Large intestine (tissue), 3 donors: Measurements from ENCODE around the gene CTNNA1. TPM values are rescaled to one million over a fixed set of nuclear protein-coding genes. Genes with fewer than 3 reads are reported as not detected.
"Not testable (repeated sequence)": the region's sequence is repeated elsewhere in the genome, so short reads cannot be mapped to it uniquely, and the experiment has no call there.

ENCODE experiments used
- DNase-seq, 2 donors: peaks; one replicate each; pipeline versions ENCODE4 v3.0.0 to v3.0.0-alpha.2; 2013
- H3K27ac ChIP-seq: one replicate; pipeline ENCODE4 v1.5.1; 2013; ENCODE audit warnings: low read length
- H3K27me3 ChIP-seq: 2 replicates; pipeline ENCODE4 v1.6.1; 2013; ENCODE audit warnings: low read length; ENCODE audit not compliant: control insufficient read depth, insufficient read depth
- H3K36me3 ChIP-seq: 2 replicates; pipeline ENCODE4 v1.6.1; 2013; ENCODE audit warnings: low read length; ENCODE audit not compliant: control insufficient read depth, insufficient read depth
- H3K4me1 ChIP-seq: one replicate; pipeline ENCODE4 v1.6.1; 2013; ENCODE audit warnings: low read length; ENCODE audit not compliant: control insufficient read depth, insufficient read depth
- H3K4me3 ChIP-seq: one replicate; pipeline ENCODE4 v1.5.1; 2013; ENCODE audit warnings: low read length
- H3K9me3 ChIP-seq: one replicate; pipeline ENCODE4 v1.6.1; 2013; ENCODE audit warnings: mild to moderate bottlenecking, low read depth, low read length, moderate library complexity; ENCODE audit not compliant: control insufficient read depth
- WGBS: methylation state at CpG from one replicate; pipeline ENCODE4 v1.1.5; 2013; ENCODE audit warnings: low lambda C conversion rate; ENCODE audit not compliant: insufficient coverage; 5-methylcytosine and 5-hydroxymethylcytosine counted together
- polyA plus RNA-seq: library from polyadenylated mRNA; unstranded; fragments of 120-200 nt; gene quantifications from one replicate; pipeline ENCODE4 v1.2.1, GENCODE V29; 2013

Gene CTNNA1
- polyA plus RNA-seq, 1 donor: 287 TPM

DNA sequence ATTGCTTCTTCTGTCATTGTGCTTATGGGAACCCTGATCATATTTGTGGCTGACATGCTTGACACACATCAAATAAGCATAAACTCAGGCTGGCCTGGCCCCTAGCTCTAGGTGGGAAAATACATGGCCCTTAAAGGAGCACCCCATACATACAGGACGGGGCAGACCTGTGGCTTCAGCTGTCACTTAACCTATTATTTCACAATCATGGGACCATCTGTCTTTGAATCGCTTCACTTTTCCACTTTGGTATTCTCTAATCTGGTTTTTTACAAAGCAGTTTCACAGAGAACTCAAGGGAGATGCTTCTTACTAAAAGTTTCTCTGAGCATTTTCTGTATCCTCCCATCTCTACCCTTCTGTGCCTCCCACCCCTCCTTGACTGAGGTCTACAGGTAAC is 156.5 kb downstream of the CTNNA1 start:
- Histone ChIP-seq H3K4me1 (no peaks in the 10 kb centered on the region), H3K27me3 (no peaks in the 10 kb centered on the region), H3K36me3 (peaks cover 53% of the 10 kb centered on the region), H3K27ac (no peak overlapping the region), H3K4me3 (no peak overlapping the region), H3K9me3 (no peaks in the 10 kb centered on the region)
- no CpG with 5 or more reads among the region's 2 CpGs for WGBS
- DNase-seq: no peak

DNA sequence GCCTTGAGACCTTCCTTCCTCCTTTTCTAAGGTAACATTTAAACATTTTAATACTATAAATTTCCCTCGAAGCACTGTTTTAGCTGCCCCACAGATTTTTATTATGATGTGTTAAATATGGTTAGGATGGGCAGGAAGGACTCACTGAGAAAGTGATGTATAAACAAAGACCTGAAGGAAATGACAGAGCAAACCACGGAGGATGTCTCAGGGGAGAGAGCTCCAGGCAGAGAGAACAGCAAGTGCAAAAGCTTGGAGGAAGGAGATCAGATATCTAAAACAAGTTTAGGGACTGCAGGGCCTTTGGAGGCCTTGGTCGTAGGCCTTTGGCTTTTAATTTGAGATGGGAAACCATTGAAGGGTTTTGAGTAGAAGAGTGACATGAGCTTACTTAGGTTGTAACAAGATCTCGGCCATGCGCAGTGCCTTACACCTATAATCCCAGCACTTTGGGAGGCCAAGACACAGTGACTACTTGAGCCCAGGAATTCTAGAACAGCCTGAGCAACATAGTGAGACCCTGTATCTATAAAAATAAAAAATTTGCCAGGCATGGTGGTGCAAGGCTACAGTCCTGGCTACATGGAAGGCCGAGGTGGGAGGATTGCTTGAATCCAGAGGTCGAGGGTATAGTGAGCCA is 157.4 kb downstream of the CTNNA1 start:
- WGBS: no CpG with 5 or more reads among the region's 7 CpGs
- Histone ChIP-seq H3K27ac (no peak overlapping the region), H3K4me1 (no peaks in the 10 kb centered on the region), H3K27me3 (no peaks in the 10 kb centered on the region), H3K9me3 (no peaks in the 10 kb centered on the region), H3K4me3 (no peak overlapping the region), H3K36me3 (peaks cover 51% of the 10 kb centered on the region)
- DNase-seq: no peak

DNA sequence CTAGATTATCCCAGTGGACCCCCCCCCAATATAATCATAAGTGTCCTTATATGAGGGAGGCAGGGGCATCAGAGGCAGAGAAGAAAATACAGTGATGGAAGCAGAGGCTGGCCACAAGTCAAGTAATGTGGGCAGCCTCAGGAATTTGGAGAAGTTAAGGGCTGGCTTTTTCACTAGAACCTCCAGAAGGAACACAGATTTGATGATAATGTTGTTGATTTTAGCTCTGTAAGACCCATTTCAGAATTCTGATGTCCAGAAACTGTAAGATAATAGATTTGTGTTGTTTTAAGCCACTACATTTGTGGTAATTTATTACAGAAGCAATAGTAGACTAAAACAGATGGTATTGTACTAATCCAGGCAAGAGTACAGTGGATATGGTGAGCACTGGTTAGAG is 158.2 kb downstream of the CTNNA1 start:
- H3K9me3 ChIP-seq: no peaks in the 10 kb centered on the region
- no peaks in the 10 kb centered on the region for H3K27me3 ChIP-seq
- no peak overlapping the region for H3K27ac ChIP-seq
- no peak for DNase-seq
- peaks cover 43% of the 10 kb centered on the region for H3K36me3 ChIP-seq
- H3K4me3 ChIP-seq: no peak overlapping the region
- no peaks in the 10 kb centered on the region for H3K4me1 ChIP-seq

DNA sequence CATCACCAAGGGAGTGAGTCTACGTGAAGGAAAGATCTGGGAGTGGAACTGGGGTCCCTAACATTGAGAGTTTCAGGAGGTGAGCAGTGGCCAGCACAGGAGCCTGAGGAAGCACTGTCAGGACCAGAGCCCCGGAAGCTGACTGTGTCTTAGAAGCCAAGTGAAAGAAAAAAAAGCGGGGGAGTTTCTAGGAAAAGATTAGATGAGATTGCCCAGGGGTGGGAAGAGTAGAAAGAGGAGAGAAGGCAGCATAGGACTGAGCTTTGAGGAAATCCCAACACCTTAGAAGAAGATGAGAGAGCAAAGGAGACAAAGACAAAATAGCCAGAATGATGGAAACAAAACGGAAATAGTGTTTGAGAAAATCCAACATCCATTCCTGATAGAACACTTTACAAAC is 158.9 kb downstream of the CTNNA1 start:
- H3K9me3 ChIP-seq: no peaks in the 10 kb centered on the region
- H3K36me3 ChIP-seq: peaks cover 37% of the 10 kb centered on the region
- H3K4me3 ChIP-seq: no peak overlapping the region
- 78% methylated on average over 2 of the region's 4 CpGs for WGBS
- no peaks in the 10 kb centered on the region for H3K4me1 ChIP-seq
- no peak for DNase-seq
- H3K27me3 ChIP-seq: no peaks in the 10 kb centered on the region
- H3K27ac ChIP-seq: no peak overlapping the region

DNA sequence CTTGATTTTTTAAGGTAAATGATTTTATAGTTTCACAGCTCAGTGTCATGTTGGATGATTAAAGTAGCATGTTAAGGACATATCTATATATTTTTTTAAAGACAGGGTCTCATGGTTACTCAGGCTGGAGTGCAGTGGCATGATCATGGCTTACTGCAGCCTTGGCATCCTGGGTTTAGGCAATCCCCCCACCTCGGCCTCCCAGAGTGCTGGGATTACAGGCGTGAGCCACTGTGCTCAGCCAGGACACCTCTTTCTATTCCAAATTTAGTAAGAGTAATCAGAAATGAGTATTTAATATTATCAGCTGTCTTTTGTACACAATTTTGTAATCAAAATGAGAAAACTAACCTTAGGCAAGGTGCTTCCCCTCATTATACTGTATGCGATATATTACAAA is 160.5 kb downstream of the CTNNA1 start:
- 80% methylated on average over 1 of the region's 3 CpGs for WGBS
- no peaks in the 10 kb centered on the region for H3K4me1 ChIP-seq
- H3K27ac ChIP-seq: no peak overlapping the region
- no peak overlapping the region for H3K4me3 ChIP-seq
- no peaks in the 10 kb centered on the region for H3K27me3 ChIP-seq
- no peak for DNase-seq
- H3K36me3 ChIP-seq: peaks cover 34% of the 10 kb centered on the region
- H3K9me3 ChIP-seq: no peaks in the 10 kb centered on the region

DNA sequence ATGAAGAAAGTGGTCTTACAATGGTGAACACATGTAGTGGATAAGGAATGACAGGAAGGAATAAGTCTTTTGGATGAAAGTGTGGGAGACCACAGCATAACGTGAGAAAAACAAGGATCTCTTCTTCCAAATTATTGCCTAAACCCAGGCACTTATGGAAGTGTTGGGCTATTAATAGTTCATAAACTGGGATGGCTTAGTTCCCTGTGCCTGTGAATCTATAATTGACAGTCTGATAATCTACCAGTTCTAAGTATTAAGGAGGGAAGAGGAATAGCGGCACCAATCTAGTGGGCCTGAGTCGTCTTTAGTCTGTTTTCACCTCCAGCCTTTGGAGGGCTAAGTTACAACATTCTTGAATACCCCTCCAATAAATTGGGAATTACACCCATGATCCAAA is 161.1 kb downstream of the CTNNA1 start:
- H3K27ac ChIP-seq: no peak overlapping the region
- H3K9me3 ChIP-seq: no peaks in the 10 kb centered on the region
- H3K27me3 ChIP-seq: no peaks in the 10 kb centered on the region
- WGBS: no CpG with 5 or more reads among the region's 3 CpGs
- H3K4me1 ChIP-seq: no peaks in the 10 kb centered on the region
- peaks cover 39% of the 10 kb centered on the region for H3K36me3 ChIP-seq
- no peak for DNase-seq
- H3K4me3 ChIP-seq: no peak overlapping the region

DNA sequence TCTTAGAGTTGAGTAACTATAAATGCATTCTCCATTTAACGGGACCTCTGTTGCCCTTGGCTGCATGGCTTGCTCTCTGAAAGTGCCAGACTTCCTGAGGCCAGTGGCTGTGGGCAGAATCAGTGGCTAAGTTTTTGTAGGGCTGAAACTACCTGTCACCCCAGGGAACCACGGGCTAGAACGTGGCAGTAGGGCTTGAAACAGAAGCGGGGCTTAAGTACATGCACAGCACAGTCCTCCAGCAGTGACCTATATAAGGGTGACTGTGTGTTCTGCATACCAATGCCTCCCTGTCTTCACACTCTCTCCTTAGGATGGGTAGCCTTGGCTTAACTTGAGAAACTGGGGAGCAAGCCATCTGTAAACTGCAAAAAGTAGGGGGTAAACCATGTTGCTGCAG is 165.5 kb downstream of the CTNNA1 start:
- peaks cover 45% of the 10 kb centered on the region for H3K36me3 ChIP-seq
- WGBS: no CpG with 5 or more reads among the region's 4 CpGs
- H3K4me1 ChIP-seq: no peaks in the 10 kb centered on the region
- H3K4me3 ChIP-seq: no peak overlapping the region
- no peaks in the 10 kb centered on the region for H3K9me3 ChIP-seq
- H3K27me3 ChIP-seq: no peaks in the 10 kb centered on the region
- no peak for DNase-seq
- no peak overlapping the region for H3K27ac ChIP-seq

DNA sequence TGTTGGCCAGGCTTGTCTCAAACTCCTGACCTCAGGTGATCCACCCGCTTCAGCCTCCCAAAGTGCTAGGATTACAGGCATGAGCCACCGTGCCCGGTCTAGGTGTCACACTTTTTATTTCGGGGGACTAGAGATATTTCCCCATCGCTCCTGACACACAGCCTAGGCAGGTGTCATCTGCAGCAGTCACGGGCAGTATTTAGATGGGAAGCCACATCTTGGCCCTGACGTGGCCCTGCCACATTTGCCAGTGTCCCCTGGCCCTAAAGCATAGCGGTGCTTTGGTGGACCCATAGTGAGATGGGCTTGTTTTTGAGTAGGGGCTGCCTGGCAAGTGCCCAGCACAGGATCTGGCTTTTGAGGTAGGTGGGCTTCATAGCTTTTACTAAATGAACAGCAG is 167.0 kb downstream of the CTNNA1 start:
- Histone ChIP-seq H3K36me3 (peaks cover 46% of the 10 kb centered on the region), H3K27ac (no peak overlapping the region), H3K9me3 (no peaks in the 10 kb centered on the region), H3K27me3 (no peaks in the 10 kb centered on the region), H3K4me1 (no peaks in the 10 kb centered on the region), H3K4me3 (no peak overlapping the region)
- no CpG with 5 or more reads among the region's 8 CpGs for WGBS
- no peak for DNase-seq

DNA sequence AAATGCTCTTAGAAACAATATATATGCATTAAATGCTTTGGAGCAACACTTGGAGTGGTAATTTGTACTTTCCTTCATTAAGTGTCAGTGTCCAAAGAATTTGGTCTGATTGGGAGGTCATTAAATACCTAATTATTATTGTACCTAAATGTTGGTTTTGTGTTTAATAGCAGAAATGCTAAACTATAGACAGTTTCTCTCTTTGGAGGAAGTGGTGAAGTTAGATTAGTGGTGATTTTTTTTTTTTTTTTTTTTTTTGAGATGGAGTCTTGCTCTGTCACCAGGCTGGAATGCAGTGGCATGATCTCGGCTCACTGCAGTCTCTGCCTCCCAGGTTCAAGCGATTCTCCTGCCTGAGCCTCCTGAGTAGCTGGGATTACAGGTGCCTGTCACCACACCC is 168.1 kb downstream of the CTNNA1 start:
- H3K9me3 ChIP-seq, H3K27ac ChIP-seq, H3K4me3 ChIP-seq, H3K4me1 ChIP-seq, H3K27me3 ChIP-seq, DNase-seq: not testable (repeated sequence)
- no CpG with 5 or more reads among the region's 2 CpGs for WGBS
- peaks cover 54% of the 10 kb centered on the region for H3K36me3 ChIP-seq

DNA sequence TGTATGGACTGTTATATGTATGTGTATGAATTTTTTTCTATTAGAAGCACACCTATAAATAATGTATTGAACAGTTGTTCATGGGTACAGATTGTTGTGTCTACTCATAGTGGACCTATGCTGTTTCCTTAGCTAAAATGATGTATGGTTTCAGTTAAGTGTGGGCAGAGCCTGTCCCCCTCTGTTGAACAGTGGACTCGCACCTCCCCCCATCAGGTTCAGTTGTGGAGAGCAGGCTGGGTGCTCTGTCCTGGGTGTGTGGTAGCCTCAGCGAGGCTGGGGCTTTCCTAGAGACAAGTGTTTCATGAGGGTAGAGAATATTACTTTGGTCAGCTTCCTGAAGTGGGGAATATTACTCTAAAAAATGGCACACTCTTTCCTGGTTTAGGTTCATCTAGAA is 169.3 kb downstream of the CTNNA1 start:
- Histone ChIP-seq H3K27me3 (no peaks in the 10 kb centered on the region), H3K4me3 (no peak overlapping the region), H3K36me3 (peaks cover 64% of the 10 kb centered on the region), H3K27ac (no peak overlapping the region), H3K4me1 (peaks cover 4% of the 10 kb centered on the region), H3K9me3 (no peaks in the 10 kb centered on the region)
- no CpG with 5 or more reads among the region's 2 CpGs for WGBS
- no peak for DNase-seq

DNA sequence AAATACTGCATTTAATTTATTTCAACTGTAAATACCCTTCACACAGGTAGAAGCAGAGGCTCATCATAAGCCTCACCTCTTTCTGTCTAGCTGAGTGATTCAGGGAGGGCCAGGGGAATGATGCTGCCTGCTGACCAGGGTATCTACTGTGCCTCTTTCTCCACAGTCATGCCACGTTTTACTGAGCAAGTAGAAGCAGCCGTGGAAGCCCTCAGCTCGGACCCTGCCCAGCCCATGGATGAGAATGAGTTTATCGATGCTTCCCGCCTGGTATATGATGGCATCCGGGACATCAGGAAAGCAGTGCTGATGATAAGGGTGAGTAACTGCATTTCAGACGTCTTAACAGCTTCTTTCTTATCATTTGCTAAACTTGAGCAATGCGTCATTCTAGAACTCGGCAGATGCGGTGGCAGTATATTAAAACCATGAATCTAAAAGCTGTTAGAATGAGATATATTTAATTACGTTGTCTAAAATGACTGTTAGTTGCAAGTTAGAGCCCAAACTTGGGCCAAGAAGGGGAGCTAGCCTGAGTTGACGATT is 171.9 kb downstream of the CTNNA1 start:
- H3K4me3 ChIP-seq: no peak overlapping the region
- no peak overlapping the region for H3K27ac ChIP-seq
- H3K36me3 ChIP-seq: peaks cover 65% of the 10 kb centered on the region
- no peak for DNase-seq
- no peaks in the 10 kb centered on the region for H3K27me3 ChIP-seq
- no peaks in the 10 kb centered on the region for H3K9me3 ChIP-seq
- H3K4me1 ChIP-seq: peaks cover 9% of the 10 kb centered on the region
- WGBS: 100% methylated on average over 2 of the region's 12 CpGs
